Measurements from ENCODE around the gene DDX53.

The DDX53 gene

GRCh38 chrX:22999696-23000223 is at the start of gene DDX53:
Gene DDX53, plus strand, starts transcription at chrX:22999960. Its CDS starts 98 bp downstream, at chrX:23000058.
- DNase-seq: peak; percentile 65

GRCh38 chrX:22950269-22951266 is 49.2 kb upstream of the DDX53 start:
- DNase-seq: peak; percentile 9

DNA sequence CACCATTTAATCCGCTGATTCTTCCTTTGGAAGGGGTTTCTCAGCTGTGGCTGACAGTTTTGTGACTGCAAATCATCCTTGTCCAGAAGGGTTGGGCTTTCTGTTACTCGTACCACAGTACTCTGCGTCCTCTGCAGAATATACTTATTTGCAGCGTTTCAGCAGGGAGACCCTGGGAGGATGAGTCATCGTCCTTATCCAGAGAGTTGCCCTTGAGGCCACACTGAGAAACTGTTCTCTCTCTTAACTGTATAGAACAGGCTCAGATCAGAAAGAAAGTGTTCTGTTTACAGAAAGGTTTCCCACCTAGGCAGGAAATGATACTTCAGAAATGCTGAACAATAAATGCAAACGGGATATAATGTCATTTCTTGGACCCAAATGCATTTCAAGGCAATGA is 47.8 kb upstream of the DDX53 start:
- DNase-seq: peak; percentile 12

- DNase-seq: no peak
Observed at GRCh38 chrX:22958250-22958649, 41.5 kb upstream of the DDX53 start.

- no peak for DNase-seq
Observed at GRCh38 chrX:22959204-22959920, 40.4 kb upstream of the DDX53 start.

DNA sequence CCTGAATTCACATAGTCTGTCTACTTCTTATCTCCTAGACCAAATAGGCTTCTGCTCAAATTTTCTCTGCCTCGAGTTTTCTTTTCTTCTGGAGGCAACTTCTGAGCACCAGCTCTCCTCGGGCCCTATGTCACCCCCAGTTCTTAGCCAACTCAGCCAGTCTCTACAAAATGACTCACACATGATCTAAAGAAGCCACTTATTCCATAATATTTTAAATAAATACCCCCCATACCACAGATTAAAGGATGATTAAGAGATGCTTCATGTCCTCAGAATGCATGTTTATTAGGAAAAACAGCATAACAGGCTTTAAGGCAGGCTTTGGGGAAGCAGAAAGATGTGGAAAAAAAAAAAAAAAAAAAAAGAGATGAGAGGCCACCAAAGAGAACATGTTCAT is 36.6 kb upstream of the DDX53 start:
- no peak for DNase-seq

GRCh38 chrX:22968494-22968893 is 31.3 kb upstream of the DDX53 start:
- no peak for DNase-seq

DNA sequence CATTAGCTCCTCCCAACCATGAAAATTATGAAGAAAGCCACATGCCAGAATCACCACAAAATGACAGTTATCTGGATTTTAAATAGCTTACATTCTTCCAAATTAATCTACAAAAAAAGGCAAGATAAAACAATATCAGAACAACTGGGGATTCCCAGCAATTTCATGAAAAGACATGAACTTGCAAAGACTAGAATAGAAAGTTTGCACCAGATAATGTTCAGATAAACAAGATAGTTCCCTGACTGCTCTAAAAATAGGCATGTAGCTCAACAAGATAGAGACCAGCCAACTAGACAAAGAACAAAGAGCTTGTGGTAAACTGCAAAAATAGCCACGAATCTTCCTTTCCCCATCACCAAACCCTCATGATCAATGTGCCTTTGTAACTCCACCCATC is 30.3 kb upstream of the DDX53 start:
- no peak for DNase-seq

GRCh38 chrX:22970861-22971260 is 28.9 kb upstream of the DDX53 start:
- no peak for DNase-seq

GRCh38 chrX:22974616-22975015 is 25.1 kb upstream of the DDX53 start:
- DNase-seq: no peak

DNA sequence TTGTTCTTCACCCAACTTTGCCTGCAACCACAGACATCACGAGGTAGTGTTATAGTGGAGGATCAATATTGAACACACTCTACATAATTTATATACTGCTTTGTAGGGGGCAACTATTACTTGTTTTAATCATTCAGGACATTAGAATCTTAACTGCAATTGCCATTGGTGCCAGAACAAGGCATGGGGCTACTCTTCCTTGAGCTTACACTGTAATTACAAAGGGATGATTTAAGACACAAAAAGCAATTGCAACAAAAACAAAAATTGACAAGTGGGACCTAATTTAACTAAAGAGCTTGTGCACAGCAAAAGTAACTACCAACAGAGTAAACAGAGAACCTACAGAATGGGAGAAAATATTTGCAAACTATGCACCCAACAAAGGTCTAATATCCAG is 24.0 kb upstream of the DDX53 start:
- no peak for DNase-seq

DNA sequence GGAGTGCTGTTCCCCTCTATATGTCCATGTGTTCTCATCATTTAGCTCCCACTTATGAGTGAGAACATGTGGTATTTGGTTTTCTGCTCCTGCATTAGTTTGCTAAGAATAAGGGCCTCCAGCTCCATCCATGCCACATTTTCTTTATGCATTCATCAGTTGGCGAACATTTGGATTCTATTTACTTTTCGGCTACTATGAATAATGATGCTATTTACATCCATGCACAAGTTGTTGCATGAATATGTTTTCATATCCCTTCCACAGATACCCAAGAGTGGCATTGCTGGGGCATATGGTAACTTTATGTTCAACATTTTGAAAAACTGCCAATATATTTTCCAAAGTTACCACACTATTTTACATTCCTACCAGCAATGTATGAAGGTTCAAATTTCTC is 13.8 kb upstream of the DDX53 start:
- DNase-seq: no peak

- DNase-seq: no peak
Observed at GRCh38 chrX:22987452-22987851, 12.3 kb upstream of the DDX53 start.

DNA sequence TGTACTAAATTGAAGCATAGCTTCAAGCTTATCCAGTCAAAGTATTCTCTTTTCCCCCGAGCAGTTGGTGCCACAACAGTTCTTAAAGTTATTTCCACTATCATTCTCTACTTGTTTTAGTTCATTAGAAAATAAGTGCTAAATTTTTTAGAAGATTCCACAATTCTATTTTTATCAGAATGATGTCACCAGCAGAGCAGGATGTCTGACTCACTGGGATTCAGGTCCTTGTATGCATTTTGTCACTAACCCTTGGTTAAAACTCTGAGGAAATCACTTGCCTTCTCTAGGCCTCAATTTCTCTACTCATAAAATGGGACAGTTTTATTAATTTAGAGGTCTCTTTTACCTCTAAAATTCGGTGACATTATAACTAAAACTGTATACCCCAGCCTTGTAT is 3.4 kb downstream of the DDX53 start:
- no peak for DNase-seq

- DNase-seq: peak; percentile 27
Observed at GRCh38 chrX:23008431-23009099, 8.8 kb downstream of the DDX53 start.

DNA sequence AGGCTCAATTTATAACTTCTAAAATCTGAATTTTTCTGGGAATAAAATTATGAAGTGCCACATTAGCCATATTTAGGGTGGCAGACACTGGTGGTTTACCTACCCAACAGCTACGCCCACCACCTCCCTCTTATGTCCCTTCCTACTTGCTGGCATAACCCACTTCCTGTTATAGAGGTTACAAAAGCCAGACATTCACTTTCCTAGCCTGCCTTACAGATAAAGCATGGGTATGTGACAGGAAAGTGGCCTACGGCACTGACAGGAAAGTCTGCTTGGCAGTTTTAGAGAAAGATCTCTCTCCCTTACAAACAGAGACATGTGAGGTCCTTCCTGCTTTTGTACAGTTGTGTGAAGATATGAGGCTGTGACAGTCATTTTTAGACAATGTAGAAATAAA is 12.4 kb downstream of the DDX53 start:
- no peak for DNase-seq

DNA sequence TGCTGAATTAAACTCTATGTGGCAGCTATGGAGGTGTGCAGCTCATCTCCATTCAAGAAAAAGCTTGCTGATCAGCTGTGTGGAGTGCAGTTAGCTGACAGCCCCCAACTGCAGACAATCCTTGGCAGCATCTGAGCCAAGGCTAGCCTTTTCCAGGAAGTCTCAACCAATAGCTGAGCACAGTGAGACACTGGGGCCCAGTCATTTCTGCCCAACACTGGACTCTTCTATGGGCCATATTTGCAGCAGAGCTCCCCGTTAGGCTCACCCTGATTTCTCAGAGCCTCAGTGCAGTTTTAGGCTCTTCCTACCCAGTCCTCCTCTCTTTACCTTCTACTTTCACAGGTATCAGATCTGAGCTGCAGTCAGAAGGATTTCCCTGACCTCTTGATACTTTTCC is 12.9 kb downstream of the DDX53 start:
- DNase-seq: no peak

- no peak for DNase-seq
Observed at GRCh38 chrX:23013366-23013765, 13.6 kb downstream of the DDX53 start.

DNA sequence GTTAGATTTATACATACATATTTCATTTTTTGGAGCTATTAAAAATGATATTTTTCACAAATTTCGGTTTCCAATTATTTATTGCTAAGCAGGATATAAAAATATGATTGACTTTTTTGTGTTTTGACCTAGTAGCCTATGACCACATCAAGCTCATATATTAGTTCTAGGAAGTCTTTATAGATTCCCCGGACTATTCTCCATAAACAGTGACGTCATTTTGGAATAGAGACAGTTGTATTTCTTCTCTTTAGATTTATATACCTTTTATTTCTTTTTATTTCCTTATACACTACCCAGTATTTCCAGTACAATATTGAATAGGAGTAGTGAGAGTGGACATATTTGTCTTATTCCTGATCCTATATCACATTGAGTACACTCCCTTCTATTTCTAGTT is 31.8 kb downstream of the DDX53 start:
- DNase-seq: no peak

DNA sequence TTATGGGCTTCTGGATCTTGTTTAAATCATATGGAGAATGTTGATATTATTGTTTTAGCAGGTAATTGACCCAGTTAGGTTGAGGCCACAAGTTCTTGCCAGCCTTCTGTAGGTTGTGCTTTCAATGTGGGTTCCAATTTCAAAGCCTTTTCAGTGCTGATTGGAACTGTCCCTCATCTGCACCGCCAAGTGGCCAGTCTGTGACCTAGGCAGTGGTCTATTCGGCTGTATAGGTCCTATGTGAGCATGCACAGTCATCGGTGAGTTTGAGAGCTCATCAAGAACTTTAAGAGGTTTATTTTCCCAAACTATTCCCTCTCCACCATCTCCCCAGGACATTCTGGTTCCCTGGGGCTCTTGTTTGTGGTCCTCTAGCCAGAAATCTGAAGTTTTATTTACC is 35.7 kb downstream of the DDX53 start:
- DNase-seq: no peak

DNA sequence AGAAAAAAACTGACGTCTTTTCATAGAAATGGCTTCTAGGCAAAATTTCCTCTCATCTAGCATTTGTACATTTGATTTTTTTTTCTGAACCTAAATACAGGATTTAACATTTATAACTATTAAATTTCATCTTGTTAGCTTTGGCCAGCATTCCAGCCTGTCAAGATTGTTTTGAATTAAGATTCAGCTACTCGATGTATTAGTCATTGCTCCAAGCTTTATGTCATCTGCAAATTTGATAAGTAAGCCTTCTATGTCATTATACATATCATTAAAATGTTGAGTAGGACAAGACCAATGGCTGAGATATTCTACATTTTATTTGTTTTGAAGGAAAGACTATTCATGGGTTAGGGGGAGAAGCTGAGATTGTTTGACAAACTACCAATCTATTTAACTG is 46.7 kb downstream of the DDX53 start:
- DNase-seq: no peak

DNA sequence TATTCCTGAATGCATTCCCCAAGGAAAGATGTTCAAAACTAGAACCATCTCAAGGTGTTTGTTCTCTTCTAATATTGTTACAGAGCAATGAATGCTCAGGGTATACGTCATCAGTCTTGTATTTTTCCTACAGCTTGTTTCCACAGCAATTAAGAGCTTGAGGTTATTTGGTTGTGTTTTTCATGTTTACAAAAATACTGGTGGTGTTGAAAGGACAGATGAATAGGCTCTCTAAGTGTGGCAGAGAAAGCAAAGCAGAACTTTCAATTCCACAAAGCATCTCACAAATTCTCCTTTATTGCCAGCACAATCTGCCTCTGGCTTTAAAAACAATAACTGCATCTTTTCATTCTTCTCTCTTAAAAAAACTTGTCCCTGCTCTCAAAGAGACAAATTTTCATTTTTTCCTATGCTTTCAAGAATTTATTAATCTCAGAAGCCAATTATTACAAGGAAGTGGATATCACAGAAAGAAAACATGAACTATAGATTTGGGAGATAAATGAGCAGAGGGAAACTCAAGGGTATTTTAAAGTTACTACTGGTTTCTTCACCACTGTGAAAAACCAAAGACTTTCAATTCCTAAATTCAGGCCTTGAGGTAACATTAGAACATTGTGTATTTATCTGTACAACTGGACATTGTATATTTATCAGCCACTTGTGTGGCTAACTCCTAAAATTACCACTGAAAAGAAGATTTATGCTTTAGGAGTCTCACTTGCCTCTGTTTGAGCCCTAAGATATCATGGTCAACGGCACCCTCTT is 49.2 kb downstream of the DDX53 start:
- DNase-seq: no peak

Data from RPMI8226 (cell line).